HepG2 (cell line): ENCODE measurements around the gene ZNRF3. TPM values are rescaled to one million over a fixed set of nuclear protein-coding genes. Genes with fewer than 3 reads are reported as not detected.

Source experiments
- FOSL2 ChIP-seq: sonication (generic); formaldehyde crosslinking; IDR thresholded peaks from 2 replicates; pipeline ENCODE4 v1.4.0; 2020; ENCODE audit warnings: missing genetic modification reagents
- FOXK1 ChIP-seq: sonication (generic); formaldehyde crosslinking; IDR thresholded peaks from 2 replicates; pipeline ENCODE4 v1.4.0; 2020; ENCODE audit warnings: low read depth, missing genetic modification reagents, borderline replicate concordance
- HMG20A ChIP-seq: IDR thresholded peaks from 2 replicates; pipeline ENCODE4 v1.6.1; 2016; ENCODE audit warnings: borderline replicate concordance
- MZF1 ChIP-seq: sonication (generic); formaldehyde crosslinking; IDR thresholded peaks from 2 replicates; pipeline ENCODE4 v1.8.1; 2023; ENCODE audit warnings: mild to moderate bottlenecking, missing genetic modification reagents, borderline replicate concordance
- NCOA1 ChIP-seq: sonication (generic); formaldehyde crosslinking; IDR thresholded peaks from 2 replicates; pipeline ENCODE4 v1.9.0; 2021; ENCODE audit warnings: missing genetic modification reagents
- NFKB2 ChIP-seq: sonication (generic); formaldehyde crosslinking; IDR thresholded peaks from 2 replicates; pipeline ENCODE4 v1.4.0; 2020; ENCODE audit warnings: missing genetic modification reagents, borderline replicate concordance
- ZNF292 ChIP-seq: sonication (generic); formaldehyde crosslinking; IDR thresholded peaks from 2 replicates; pipeline ENCODE4 v1.8.1; 2022; ENCODE audit warnings: mild to moderate bottlenecking, low read depth, missing genetic modification reagents, borderline replicate concordance
- ZNF605 ChIP-seq: sonication (generic); formaldehyde crosslinking; IDR thresholded peaks from 2 replicates; pipeline ENCODE4 v1.8.0; 2022; ENCODE audit warnings: mild to moderate bottlenecking, missing genetic modification reagents
- ZNF652 ChIP-seq: IDR thresholded peaks from 2 replicates; pipeline ENCODE4 v1.6.1; 2016; ENCODE audit warnings: low read depth, borderline replicate concordance
- ZNF737 ChIP-seq: sonication (generic); formaldehyde crosslinking; IDR thresholded peaks from 2 replicates; pipeline ENCODE4 v1.5.0; 2020; ENCODE audit warnings: missing genetic modification reagents, mild to moderate bottlenecking, borderline replicate concordance
- polyA plus RNA-seq, 8 experiments: library from polyadenylated mRNA; depleted of rRNA in 3 of 8; stranded (reverse) in 7 of 8; unstranded in 1 of 8; fragments of >200 nt; fragmentation: Illumina TruSeq in 4 of 8; extraction: Trizol in 4 of 8; gene quantifications; 2 replicates each; pipeline versions ENCODE4 v1.2.1 to v1.2.3, GENCODE V29; 2011 to 2016; ENCODE audit warnings: low read depth in 4 of 8, missing spikeins in 1 of 8, mixed read lengths in 1 of 8; ENCODE audit not compliant: insufficient read depth in 1 of 8
- total RNA-seq, 5 experiments: library from RNA; depleted of rRNA; stranded (reverse); fragments of >200 nt; fragmentation: Illumina TruSeq; extraction: Trizol; gene quantifications; 2 replicates each; pipeline ENCODE4 v1.2.3, GENCODE V29; 2016; ENCODE audit warnings: low read depth in 1 of 5
- TF ChIP-seq, protein P1 (sequence below): sonication (generic); formaldehyde crosslinking; IDR thresholded peaks from 2 replicates; pipeline ENCODE4 v1.5.1; 2020; ENCODE audit warnings: missing genetic modification reagents, mild to moderate bottlenecking, borderline replicate concordance
- TF ChIP-seq, protein P2 (sequence below): sonication (generic); formaldehyde crosslinking; IDR thresholded peaks from 2 replicates; pipeline ENCODE4 v1.4.0; 2020; ENCODE audit warnings: mild to moderate bottlenecking, missing genetic modification reagents, borderline replicate concordance
- TF ChIP-seq, protein P3 (sequence below): fragments of 450-650 bp; IDR thresholded peaks from 2 replicates; pipeline ENCODE4 v1.6.1; 2016
- TF ChIP-seq, protein P4 (sequence below): sonication (generic); formaldehyde crosslinking; IDR thresholded peaks from 2 replicates; pipeline ENCODE4 v1.4.0; 2020; ENCODE audit warnings: missing genetic modification reagents

The ZNRF3 gene
- total and polyA plus RNA-seq, 2 of the 13 experiments (the other 11 are each of a cell fraction or from before 2014, with no cell fraction given), result 20.3 to 36.7 TPM

DNA sequence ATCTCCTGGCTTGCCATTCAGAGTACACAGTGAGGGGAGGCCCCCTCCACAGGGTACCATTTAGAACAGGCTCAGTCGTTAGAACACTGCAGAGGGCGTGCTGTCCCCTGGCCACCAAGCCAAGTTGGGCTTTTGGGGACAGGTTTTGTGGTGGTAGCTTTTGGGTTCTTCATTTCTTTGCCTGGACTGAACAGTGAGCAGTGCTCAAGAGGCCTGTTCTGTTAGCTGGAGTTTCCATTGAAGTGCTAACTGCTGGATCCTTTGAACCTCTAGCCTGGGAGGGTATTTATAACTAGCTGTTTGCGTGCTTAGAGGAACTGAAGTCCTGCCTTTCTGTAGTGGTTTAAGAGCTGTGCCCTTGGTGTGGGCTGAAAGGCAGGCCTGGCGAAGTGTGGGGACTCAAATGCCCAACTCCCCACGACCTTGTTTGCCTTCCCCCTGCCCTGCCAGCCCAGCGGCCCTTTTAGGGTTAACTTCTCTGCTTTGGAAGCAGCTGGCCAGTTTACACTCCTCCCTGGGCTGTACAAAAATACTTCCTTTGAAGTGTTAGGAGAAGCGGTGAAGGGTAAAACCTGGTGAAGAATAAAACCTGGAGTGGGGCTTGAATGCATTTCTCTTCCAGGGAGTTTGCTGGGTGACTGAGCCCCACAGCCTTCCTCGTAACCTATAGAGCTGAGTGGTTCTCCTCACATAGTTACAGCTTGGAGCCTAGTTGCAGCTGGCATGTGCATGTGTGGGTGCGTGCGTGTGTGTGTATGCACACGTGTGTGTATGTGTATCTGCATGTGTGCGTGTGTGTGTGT, 34.6 kb downstream of the ZNRF3 start (continued):
- TF ChIP-seq, protein P1, sequence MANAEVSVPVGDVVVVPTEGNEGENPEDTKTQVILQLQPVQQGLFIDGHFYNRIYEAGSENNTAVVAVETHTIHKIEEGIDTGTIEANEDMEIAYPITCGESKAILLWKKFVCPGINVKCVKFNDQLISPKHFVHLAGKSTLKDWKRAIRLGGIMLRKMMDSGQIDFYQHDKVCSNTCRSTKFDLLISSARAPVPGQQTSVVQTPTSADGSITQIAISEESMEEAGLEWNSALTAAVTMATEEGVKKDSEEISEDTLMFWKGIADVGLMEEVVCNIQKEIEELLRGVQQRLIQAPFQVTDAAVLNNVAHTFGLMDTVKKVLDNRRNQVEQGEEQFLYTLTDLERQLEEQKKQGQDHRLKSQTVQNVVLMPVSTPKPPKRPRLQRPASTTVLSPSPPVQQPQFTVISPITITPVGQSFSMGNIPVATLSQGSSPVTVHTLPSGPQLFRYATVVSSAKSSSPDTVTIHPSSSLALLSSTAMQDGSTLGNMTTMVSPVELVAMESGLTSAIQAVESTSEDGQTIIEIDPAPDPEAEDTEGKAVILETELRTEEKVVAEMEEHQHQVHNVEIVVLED (CRISPR knock-in tag), result peak; percentile 16; the same call in 1 of the 2 replicates
- TF ChIP-seq HMG20A (CRISPR knock-in tag), result peak; percentile 48; the same call in 1 of the 2 replicates
- peak; percentile 64; the same call in 1 of the 2 replicates for TF ChIP-seq FOXK1 (CRISPR knock-in tag)
- peak; percentile 99 for TF ChIP-seq ZNF652 (CRISPR knock-in tag)
- TF ChIP-seq MZF1 (CRISPR knock-in tag), result no peak
- 0 out of 2 replicates have a peak, but pooled peaks have one; percentile 59 for TF ChIP-seq ZNF292 (CRISPR knock-in tag)
- TF ChIP-seq, protein P2, sequence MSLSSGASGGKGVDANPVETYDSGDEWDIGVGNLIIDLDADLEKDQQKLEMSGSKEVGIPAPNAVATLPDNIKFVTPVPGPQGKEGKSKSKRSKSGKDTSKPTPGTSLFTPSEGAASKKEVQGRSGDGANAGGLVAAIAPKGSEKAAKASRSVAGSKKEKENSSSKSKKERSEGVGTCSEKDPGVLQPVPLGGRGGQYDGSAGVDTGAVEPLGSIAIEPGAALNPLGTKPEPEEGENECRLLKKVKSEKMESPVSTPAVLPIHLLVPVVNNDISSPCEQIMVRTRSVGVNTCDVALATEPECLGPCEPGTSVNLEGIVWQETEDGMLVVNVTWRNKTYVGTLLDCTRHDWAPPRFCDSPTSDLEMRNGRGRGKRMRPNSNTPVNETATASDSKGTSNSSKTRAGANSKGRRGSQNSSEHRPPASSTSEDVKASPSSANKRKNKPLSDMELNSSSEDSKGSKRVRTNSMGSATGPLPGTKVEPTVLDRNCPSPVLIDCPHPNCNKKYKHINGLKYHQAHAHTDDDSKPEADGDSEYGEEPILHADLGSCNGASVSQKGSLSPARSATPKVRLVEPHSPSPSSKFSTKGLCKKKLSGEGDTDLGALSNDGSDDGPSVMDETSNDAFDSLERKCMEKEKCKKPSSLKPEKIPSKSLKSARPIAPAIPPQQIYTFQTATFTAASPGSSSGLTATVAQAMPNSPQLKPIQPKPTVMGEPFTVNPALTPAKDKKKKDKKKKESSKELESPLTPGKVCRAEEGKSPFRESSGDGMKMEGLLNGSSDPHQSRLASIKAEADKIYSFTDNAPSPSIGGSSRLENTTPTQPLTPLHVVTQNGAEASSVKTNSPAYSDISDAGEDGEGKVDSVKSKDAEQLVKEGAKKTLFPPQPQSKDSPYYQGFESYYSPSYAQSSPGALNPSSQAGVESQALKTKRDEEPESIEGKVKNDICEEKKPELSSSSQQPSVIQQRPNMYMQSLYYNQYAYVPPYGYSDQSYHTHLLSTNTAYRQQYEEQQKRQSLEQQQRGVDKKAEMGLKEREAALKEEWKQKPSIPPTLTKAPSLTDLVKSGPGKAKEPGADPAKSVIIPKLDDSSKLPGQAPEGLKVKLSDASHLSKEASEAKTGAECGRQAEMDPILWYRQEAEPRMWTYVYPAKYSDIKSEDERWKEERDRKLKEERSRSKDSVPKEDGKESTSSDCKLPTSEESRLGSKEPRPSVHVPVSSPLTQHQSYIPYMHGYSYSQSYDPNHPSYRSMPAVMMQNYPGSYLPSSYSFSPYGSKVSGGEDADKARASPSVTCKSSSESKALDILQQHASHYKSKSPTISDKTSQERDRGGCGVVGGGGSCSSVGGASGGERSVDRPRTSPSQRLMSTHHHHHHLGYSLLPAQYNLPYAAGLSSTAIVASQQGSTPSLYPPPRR (CRISPR knock-in tag), result peak; percentile 59; the same call in 1 of the 2 replicates
- TF ChIP-seq, protein P3, sequence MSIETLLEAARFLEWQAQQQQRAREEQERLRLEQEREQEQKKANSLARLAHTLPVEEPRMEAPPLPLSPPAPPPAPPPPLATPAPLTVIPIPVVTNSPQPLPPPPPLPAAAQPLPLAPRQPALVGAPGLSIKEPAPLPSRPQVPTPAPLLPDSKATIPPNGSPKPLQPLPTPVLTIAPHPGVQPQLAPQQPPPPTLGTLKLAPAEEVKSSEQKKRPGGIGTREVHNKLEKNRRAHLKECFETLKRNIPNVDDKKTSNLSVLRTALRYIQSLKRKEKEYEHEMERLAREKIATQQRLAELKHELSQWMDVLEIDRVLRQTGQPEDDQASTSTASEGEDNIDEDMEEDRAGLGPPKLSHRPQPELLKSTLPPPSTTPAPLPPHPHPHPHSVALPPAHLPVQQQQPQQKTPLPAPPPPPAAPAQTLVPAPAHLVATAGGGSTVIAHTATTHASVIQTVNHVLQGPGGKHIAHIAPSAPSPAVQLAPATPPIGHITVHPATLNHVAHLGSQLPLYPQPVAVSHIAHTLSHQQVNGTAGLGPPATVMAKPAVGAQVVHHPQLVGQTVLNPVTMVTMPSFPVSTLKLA, result peak; percentile 76
- TF ChIP-seq, protein P4, sequence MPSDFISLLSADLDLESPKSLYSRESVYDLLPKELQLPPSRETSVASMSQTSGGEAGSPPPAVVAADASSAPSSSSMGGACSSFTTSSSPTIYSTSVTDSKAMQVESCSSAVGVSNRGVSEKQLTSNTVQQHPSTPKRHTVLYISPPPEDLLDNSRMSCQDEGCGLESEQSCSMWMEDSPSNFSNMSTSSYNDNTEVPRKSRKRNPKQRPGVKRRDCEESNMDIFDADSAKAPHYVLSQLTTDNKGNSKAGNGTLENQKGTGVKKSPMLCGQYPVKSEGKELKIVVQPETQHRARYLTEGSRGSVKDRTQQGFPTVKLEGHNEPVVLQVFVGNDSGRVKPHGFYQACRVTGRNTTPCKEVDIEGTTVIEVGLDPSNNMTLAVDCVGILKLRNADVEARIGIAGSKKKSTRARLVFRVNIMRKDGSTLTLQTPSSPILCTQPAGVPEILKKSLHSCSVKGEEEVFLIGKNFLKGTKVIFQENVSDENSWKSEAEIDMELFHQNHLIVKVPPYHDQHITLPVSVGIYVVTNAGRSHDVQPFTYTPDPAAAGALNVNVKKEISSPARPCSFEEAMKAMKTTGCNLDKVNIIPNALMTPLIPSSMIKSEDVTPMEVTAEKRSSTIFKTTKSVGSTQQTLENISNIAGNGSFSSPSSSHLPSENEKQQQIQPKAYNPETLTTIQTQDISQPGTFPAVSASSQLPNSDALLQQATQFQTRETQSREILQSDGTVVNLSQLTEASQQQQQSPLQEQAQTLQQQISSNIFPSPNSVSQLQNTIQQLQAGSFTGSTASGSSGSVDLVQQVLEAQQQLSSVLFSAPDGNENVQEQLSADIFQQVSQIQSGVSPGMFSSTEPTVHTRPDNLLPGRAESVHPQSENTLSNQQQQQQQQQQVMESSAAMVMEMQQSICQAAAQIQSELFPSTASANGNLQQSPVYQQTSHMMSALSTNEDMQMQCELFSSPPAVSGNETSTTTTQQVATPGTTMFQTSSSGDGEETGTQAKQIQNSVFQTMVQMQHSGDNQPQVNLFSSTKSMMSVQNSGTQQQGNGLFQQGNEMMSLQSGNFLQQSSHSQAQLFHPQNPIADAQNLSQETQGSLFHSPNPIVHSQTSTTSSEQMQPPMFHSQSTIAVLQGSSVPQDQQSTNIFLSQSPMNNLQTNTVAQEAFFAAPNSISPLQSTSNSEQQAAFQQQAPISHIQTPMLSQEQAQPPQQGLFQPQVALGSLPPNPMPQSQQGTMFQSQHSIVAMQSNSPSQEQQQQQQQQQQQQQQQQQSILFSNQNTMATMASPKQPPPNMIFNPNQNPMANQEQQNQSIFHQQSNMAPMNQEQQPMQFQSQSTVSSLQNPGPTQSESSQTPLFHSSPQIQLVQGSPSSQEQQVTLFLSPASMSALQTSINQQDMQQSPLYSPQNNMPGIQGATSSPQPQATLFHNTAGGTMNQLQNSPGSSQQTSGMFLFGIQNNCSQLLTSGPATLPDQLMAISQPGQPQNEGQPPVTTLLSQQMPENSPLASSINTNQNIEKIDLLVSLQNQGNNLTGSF, result no peak
- TF ChIP-seq ZNF605 (CRISPR knock-in tag), result peak; percentile 49; the same call in 1 of the 2 replicates
- TF ChIP-seq ZNF737 (CRISPR knock-in tag), result no peak
- no peak for TF ChIP-seq NFKB2
- TF ChIP-seq NCOA1 (CRISPR knock-in tag), result no peak
- peak; percentile 36 for TF ChIP-seq FOSL2 (CRISPR knock-in tag)
